ENCODE data around the gene FER1L5. TPM values are rescaled to one million over a fixed set of nuclear protein-coding genes. Genes with fewer than 3 reads are reported as not detected.

Gene FER1L5
- total RNA-seq, result 1 to 10 TPM in 1 of 2 donors, under 1 TPM in 1; 0.59 to 2.3 TPM

DNA sequence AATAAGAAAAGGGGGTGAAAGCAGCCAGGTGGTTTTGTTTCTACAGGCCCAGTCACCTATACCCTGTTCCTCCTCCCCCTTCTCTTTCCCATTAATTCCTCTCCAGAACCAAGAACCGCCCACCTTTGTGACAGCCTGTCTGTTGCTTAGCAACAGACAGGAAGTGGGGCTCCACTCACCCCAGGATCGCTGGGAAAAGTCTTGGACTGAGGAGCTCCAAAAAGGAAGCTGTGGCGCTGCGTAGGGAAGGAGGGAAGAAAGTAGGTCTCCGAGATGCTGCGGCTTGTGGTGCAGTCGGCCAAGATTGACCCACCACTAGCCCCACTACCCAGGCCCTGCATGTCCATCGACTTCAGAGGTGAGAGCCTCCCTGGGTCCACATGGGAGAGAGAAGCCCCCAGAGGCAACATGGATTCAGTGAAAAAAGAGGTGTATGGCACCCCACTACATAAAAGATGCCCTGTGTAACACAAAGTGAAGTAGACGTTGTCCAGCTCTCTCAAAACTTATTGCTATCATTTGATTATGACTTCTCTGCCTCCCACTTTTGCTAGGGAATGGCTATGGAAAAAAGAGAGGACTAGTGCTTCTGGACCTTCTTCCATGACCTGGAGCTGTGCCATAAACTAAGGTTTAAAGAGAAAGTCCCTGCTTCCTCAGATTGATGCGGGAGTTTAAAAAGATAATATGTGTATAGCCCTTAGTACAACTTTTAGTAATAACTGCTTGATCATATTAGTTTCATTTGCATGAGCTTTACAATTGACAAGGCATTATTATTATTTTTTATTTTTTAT is at the start of gene FER1L5:
Gene FER1L5, plus strand, starts transcription at position 201 of the 797 bp plus-strand sequence. Its CDS starts 73 bp downstream, at position 274.
- peak within 1 kb of the TSS in 1 of 2 donors; percentile 60 for H3K27ac ChIP-seq
- H3K4me3 ChIP-seq, result peak within 1 kb of the TSS; percentile 14

DNA sequence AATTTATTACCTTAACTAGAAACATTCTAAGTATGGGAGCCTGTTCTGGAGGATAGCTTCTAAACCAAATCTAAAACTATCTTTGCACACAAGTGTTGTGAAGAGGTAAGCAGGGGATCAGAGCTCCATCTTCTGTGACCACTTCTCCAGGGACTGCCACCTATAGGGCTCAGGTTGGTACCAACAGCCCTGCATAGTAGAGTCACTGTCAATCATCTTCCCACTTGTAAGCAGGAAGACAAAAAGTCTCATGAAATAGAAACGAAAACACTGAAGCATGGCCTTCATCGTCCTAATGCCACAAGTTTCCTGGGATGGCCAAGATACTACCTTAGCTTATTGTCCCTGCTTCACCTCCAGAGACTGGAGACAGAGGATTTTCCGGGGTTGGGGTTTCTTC is 48.3 kb upstream of the FER1L5 start:
- Histone ChIP-seq H3K4me3 (no peak overlapping the region), H3K9me3 (no peaks in the 10 kb centered on the region), H3K36me3 (peaks cover 0 to 18% of the 10 kb centered on the region in 2 donors), H3K27me3 (replicated peaks; ENCODE audit: insufficient read depth) (no peaks in the 10 kb centered on the region), H3K27ac (no peak overlapping the region), H3K4me1 (replicated peaks) (no peaks in the 10 kb centered on the region)
- intact Hi-C loops (cut with DNase I), result no loop called here
- DNase-seq (ENCODE audit: low spot score), result no peak
- TF ChIP-seq, protein P1, sequence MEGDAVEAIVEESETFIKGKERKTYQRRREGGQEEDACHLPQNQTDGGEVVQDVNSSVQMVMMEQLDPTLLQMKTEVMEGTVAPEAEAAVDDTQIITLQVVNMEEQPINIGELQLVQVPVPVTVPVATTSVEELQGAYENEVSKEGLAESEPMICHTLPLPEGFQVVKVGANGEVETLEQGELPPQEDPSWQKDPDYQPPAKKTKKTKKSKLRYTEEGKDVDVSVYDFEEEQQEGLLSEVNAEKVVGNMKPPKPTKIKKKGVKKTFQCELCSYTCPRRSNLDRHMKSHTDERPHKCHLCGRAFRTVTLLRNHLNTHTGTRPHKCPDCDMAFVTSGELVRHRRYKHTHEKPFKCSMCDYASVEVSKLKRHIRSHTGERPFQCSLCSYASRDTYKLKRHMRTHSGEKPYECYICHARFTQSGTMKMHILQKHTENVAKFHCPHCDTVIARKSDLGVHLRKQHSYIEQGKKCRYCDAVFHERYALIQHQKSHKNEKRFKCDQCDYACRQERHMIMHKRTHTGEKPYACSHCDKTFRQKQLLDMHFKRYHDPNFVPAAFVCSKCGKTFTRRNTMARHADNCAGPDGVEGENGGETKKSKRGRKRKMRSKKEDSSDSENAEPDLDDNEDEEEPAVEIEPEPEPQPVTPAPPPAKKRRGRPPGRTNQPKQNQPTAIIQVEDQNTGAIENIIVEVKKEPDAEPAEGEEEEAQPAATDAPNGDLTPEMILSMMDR (IDR thresholded peaks at IDR 0.05), result no peak
- no peak for TF ChIP-seq POLR2A (IDR thresholded peaks at IDR 0.05)
- no peak for TF ChIP-seq POLR2AphosphoS5 (IDR thresholded peaks at IDR 0.05)
- 93% methylated on average over 3 of the region's 3 CpGs for WGBS

More for the DNA sequence above, at the start of gene FER1L5:
- TF ChIP-seq POLR2AphosphoS5 (IDR thresholded peaks at IDR 0.05) (peak; percentile 49), POLR2A (IDR thresholded peaks at IDR 0.05) (no peak)
- peak; percentile 40 for DNase-seq (ENCODE audit: low spot score)
- Histone ChIP-seq H3K4me1 (replicated peaks) (no peaks in the 10 kb centered on the region), H3K36me3 (no peaks in the 10 kb centered on the region), H3K9me3 (no peaks in the 10 kb centered on the region), H3K27me3 (replicated peaks; ENCODE audit: insufficient read depth) (no peaks in the 10 kb centered on the region)
- WGBS, result 26% methylated on average over 10 of the region's 10 CpGs
- intact Hi-C loops (cut with DNase I), result no loop called here

DNA sequence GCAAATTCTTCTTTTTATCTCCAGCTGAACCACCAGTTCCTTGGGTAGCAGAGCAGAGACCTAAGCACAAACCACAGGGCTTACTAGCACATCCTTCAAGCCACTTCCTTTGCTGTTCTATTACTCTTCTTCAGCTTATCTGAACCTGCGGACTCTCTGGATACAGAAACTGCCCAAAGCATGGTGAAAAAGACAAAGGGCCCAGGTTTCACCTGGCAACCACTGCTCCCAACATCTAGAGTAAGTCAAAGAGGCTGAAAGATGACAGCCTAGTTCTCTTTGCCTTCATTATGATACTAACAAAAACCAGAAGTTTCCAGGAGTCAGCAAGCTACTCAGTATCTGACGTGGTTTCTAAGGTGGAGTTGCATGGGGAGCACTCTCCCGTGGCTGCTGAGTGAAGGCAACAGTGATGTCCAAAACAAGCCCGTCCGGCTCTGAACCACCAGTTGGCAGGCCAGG is 47.8 kb upstream of the FER1L5 start:
- 91% methylated on average over 5 of the region's 5 CpGs for WGBS
- Histone ChIP-seq H3K27ac (no peak overlapping the region), H3K4me3 (no peak overlapping the region), H3K36me3 (peaks cover 0 to 18% of the 10 kb centered on the region in 2 donors), H3K27me3 (replicated peaks; ENCODE audit: insufficient read depth) (no peaks in the 10 kb centered on the region), H3K4me1 (replicated peaks) (no peaks in the 10 kb centered on the region), H3K9me3 (no peaks in the 10 kb centered on the region)
- intact Hi-C loops (cut with DNase I), result no loop called here
- no peak for TF ChIP-seq POLR2A (IDR thresholded peaks at IDR 0.05)
- TF ChIP-seq, protein P1 (IDR thresholded peaks at IDR 0.05), result no peak
- no peak for TF ChIP-seq POLR2AphosphoS5 (IDR thresholded peaks at IDR 0.05)
- DNase-seq (ENCODE audit: low spot score), result no peak

DNA sequence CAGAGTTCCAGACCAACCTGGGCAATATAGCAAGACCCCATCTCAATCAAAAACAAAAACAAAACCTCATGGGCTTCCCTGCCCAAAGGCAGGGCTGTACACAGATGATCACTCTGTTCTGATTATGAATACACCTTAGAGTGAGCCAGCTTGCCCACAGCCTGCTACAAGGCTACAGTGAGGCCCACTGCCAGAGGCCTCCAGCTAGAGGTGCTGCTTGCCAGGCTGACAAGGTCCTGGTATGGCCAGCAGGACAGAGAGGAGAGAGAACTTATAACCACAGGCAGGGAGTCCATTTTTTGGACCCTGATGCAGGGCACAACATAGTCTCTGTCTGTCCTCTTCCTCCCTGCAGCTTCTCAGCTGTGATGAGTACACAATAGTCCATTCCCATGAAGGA is 46.0 kb upstream of the FER1L5 start:
- Histone ChIP-seq H3K27ac (no peak overlapping the region), H3K36me3 (peaks cover 0 to 18% of the 10 kb centered on the region in 2 donors), H3K27me3 (replicated peaks; ENCODE audit: insufficient read depth) (no peaks in the 10 kb centered on the region), H3K4me1 (replicated peaks) (no peaks in the 10 kb centered on the region), H3K4me3 (no peak overlapping the region), H3K9me3 (no peaks in the 10 kb centered on the region)
- intact Hi-C loops (cut with DNase I), result no loop called here
- TF ChIP-seq POLR2A (IDR thresholded peaks at IDR 0.05) (no peak), POLR2AphosphoS5 (IDR thresholded peaks at IDR 0.05) (no peak)
- TF ChIP-seq, protein P1 (IDR thresholded peaks at IDR 0.05), result no peak
- DNase-seq (ENCODE audit: low spot score), result no peak

DNA sequence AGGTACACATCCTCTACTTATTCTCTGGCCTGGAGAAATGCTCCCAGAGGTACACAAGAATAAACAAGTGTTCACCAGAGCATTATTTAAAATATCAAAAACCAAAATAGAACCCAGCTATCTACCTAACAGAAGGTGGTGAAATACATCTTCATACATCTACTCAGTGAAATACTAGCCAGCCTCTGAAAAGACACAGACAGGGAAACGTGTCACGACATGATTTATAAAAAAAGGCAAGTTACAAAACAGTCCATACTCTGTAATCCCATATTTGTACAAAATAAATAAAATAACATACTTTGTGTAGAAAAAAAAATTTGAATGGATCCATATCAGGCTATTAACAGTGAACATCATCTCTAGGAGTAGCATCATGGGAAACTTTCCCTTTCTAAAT is 42.6 kb upstream of the FER1L5 start:
- WGBS, result 57% methylated on average over 2 of the region's 2 CpGs
- Histone ChIP-seq H3K4me3 (no peak overlapping the region), H3K9me3 (no peaks in the 10 kb centered on the region), H3K27ac (no peak overlapping the region), H3K27me3 (replicated peaks; ENCODE audit: insufficient read depth) (no peaks in the 10 kb centered on the region), H3K36me3 (peaks cover 9 to 15% of the 10 kb centered on the region in 2 donors), H3K4me1 (replicated peaks) (no peaks in the 10 kb centered on the region)
- TF ChIP-seq POLR2AphosphoS5 (IDR thresholded peaks at IDR 0.05), result no peak
- TF ChIP-seq, protein P1 (IDR thresholded peaks at IDR 0.05), result no peak
- TF ChIP-seq POLR2A (IDR thresholded peaks at IDR 0.05), result no peak
- intact Hi-C loops (cut with DNase I), result no loop called here
- no peak for DNase-seq (ENCODE audit: low spot score)
